Measurements from ENCODE around the gene MAGOHB.

The MAGOHB gene

DNA sequence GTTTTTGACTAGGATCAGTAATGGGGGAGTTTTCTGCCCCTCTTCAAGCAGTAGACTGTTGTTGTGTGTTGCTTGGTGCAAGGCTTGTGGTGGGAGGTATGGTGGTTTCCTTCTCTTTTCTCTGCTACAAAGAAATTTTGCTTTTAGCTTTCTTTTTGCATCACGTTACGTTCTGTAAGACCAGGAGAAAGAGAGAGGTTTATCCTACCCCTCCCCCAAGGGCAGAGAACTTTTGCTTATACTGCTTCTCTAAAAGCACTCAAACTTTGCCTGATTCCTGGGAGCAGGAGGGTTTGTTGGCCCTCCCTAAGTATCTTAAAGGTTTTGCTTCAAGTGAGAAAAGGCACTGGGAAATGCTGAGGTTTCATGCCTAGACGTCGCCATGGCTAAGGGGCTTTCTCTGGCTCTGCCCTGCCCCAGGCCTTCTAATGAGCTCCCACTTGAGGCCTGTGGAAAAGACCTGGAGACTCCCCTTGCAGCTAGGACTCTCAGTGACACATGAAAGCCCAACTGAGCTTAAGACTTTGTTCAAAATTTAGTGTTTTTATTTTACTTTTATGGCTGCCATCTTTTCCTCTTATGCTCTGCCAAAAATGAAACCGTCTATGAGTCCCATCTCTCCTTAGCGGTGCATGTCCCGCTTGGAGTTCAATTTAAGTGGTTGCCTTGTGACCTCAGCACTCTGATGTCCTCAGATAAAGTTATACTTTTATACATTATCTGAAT is 58.5 kb downstream of the MAGOHB start:
- no peak for DNase-seq (ENCODE audit: low read depth in 2 of 2)

DNA sequence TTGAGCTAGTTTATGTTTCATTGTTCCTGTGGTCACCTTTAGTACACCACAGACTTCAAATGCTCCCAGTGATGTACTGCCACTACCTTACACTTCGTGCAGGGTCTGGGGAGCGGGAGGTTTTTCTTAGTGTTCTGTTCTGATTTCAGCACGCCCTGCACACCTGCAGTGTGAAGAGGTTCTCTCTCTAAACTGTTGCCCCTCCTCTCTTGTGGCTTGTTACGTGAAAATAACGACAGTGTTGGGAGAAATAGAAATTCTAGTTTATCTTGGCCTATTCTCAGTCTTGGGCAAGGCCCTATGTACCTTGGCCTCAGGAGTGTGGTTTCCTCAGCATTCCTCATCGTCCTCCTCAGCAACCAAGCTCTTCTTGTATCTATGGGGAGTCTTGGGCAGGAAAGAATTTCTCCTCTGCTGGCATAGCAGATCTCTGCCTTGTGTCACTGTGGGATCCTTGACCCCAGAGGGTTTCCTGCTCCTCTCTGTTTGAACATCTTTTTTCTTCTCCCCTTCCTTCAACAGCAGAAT is 59.1 kb downstream of the MAGOHB start:
- DNase-seq (ENCODE audit: low read depth in 2 of 2), result no peak
